ENCODE results near the gene ANXA11. TPM values are rescaled to one million over a fixed set of nuclear protein-coding genes. Genes with fewer than 3 reads are reported as not detected.

ANXA11 gene
- total RNA-seq, 1 experiment from 2014 or later = 68.1 TPM

DNA sequence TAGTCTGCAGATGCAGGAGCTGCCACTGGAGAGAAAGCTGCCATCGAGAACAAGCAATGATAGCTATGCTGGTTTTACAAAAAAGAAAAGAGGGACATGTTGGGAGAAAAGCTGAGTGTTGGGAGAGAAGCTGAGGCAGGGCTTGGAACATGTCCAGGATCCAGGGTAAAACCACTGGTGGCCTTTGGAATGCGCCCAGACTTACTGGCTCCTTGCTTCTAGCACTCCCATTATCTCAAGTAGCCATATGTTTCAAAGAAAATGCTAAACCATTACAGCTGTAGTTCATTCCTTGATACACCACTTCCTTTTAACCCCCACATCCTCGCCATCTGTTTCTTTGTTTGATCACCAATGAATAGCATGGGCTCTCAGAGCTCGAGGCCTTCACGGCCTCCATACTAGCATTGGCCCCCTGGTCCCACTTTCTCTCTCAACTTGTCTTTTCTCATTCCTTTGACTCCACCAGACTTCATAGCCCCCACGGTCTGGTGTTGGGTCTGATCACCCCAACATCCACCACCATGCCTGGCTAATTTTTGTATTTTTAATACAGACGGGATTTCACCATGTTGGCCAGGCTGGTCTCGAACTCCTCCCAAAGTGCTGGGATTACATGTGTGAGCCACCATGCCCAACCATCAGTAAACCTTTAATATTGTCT lies 96.6 kb downstream of the ANXA11 start:
- H3K4ac ChIP-seq (ENCODE audit: low read depth, low read length) = no peak overlapping the region
- no peak overlapping the region for H2BK15ac ChIP-seq (ENCODE audit: low read depth, low read length)
- H3K9ac ChIP-seq (ENCODE audit: extremely low read depth, insufficient read length, low read length) = no peak overlapping the region
- H3K18ac ChIP-seq (ENCODE audit: insufficient read length, low read depth, low read length) = no peak overlapping the region
- H2AK5ac ChIP-seq (ENCODE audit: insufficient read length, low read length) = no peak overlapping the region
- no peaks in the 10 kb centered on the region for H4K20me1 ChIP-seq (ENCODE audit: control insufficient read depth, insufficient read depth, insufficient read length)
- no peaks in the 10 kb centered on the region for H3K27me3 ChIP-seq (ENCODE audit: insufficient read depth, low read length)
- no CpG with 5 or more reads among the region's 8 CpGs for WGBS (ENCODE audit: extremely low coverage, insufficient read length, low lambda C conversion rate)
- H2BK20ac ChIP-seq (ENCODE audit: low read depth, low read length, poor library complexity, severe bottlenecking) = no peak overlapping the region
- H3K79me1 ChIP-seq (ENCODE audit: insufficient read depth, low read depth, low read length, poor library complexity, severe bottlenecking) = no peaks in the 10 kb centered on the region
- H3K23ac ChIP-seq (ENCODE audit: insufficient read length, low read depth, low read length) = no peak overlapping the region
- H3K4me1 ChIP-seq (ENCODE audit: insufficient read depth, low read length) = peaks cover 7% of the 10 kb centered on the region
- Mint-ChIP-seq H3K9me3 (peaks cover 32 to 37% of the 10 kb centered on the region in 2 experiments), H3K36me3 (ENCODE audit: insufficient read depth in 1 of 3, low read depth in 3 of 3) (peaks cover 21 to 27% (median 22%) of the 10 kb centered on the region in 3 experiments), H3K4me3 (no peak overlapping the region; a peak in 1 of 5 replicates), H3K4me1 (peaks cover 33 to 42% of the 10 kb centered on the region in 2 experiments), H3K27ac (peak overlapping the region in 1 of 3 experiments; percentile 95; a peak in 1 of 7 replicates), H3K27me3 (ENCODE audit: low read depth) (peaks cover 11% of the 10 kb centered on the region)
- H2BK12ac ChIP-seq (ENCODE audit: insufficient read length, low read depth, low read length) = no peak overlapping the region
- H2AFZ ChIP-seq (ENCODE audit: low read length) = no peak overlapping the region
- H3K79me2 ChIP-seq (ENCODE audit: insufficient read depth, low read length) = no peaks in the 10 kb centered on the region
- no peak overlapping the region for H2BK5ac ChIP-seq (ENCODE audit: insufficient read length, low read length)
- H3T11ph ChIP-seq (ENCODE audit: low read length) = no peak overlapping the region
- no peak overlapping the region for H3K27ac ChIP-seq (ENCODE audit: insufficient read length, low read depth, low read length)
- H4K91ac ChIP-seq (ENCODE audit: insufficient read length, low read depth, low read length) = no peak overlapping the region
- H3K23me2 ChIP-seq (ENCODE audit: insufficient read length, low read depth, low read length, poor library complexity, severe bottlenecking) = no peaks in the 10 kb centered on the region
- H3K14ac ChIP-seq (ENCODE audit: insufficient read depth, low read length) = no peak overlapping the region
- peaks cover 8% of the 10 kb centered on the region for H3K9me3 ChIP-seq (ENCODE audit: control insufficient read depth, low read depth, low read length)
- no peak overlapping the region for H3K56ac ChIP-seq (ENCODE audit: insufficient read length, low read depth, low read length)
- TF ChIP-seq, protein P1, sequence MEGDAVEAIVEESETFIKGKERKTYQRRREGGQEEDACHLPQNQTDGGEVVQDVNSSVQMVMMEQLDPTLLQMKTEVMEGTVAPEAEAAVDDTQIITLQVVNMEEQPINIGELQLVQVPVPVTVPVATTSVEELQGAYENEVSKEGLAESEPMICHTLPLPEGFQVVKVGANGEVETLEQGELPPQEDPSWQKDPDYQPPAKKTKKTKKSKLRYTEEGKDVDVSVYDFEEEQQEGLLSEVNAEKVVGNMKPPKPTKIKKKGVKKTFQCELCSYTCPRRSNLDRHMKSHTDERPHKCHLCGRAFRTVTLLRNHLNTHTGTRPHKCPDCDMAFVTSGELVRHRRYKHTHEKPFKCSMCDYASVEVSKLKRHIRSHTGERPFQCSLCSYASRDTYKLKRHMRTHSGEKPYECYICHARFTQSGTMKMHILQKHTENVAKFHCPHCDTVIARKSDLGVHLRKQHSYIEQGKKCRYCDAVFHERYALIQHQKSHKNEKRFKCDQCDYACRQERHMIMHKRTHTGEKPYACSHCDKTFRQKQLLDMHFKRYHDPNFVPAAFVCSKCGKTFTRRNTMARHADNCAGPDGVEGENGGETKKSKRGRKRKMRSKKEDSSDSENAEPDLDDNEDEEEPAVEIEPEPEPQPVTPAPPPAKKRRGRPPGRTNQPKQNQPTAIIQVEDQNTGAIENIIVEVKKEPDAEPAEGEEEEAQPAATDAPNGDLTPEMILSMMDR (conservative IDR thresholded peaks at IDR 0.05) = no peak
- no peak for DNase-seq
- H3K4me2 ChIP-seq (ENCODE audit: insufficient read depth, insufficient read length, low read length) = no peak overlapping the region
- no peak overlapping the region for H4K8ac ChIP-seq (replicated peaks; ENCODE audit: insufficient read length, low read depth, low read length)
- no peak overlapping the region for H4K5ac ChIP-seq (ENCODE audit: insufficient read length, low read depth, low read length)
- H2BK120ac ChIP-seq (ENCODE audit: low read depth, low read length, poor library complexity, severe bottlenecking) = no peak overlapping the region

Data from H9 (cell line).